Neural crest cell (in vitro differentiated cells): ENCODE results near the gene ACSS2. TPM values are rescaled to one million over a fixed set of nuclear protein-coding genes. Genes with fewer than 3 reads are reported as not detected.

Experiments used
- DNase-seq: peaks from one replicate; pipeline ENCODE4 v3.0.0; 2021; ENCODE audit warnings: low read depth, mixed read lengths, low spot score
- H3K27ac Mint-ChIP-seq: one replicate; pipeline ENCODE4 v1.8.0; 2021; ENCODE audit warnings: mild to moderate bottlenecking, mixed read lengths; ENCODE audit not compliant: unreplicated experiment
- H3K27me3 Mint-ChIP-seq: 2 replicates; pipeline ENCODE4 v1.8.0; 2021; ENCODE audit warnings: low read depth, mild to moderate bottlenecking, mixed read lengths
- H3K36me3 Mint-ChIP-seq: 2 replicates; pipeline ENCODE4 v1.8.0; 2021; ENCODE audit warnings: low read depth, mild to moderate bottlenecking, mixed read lengths
- H3K4me1 Mint-ChIP-seq: 2 replicates; pipeline ENCODE4 v1.8.0; 2021; ENCODE audit warnings: mixed read lengths
- H3K4me3 Mint-ChIP-seq: one replicate; pipeline ENCODE4 v1.8.0; 2021; ENCODE audit warnings: mild to moderate bottlenecking, mixed read lengths
- H3K9me3 Mint-ChIP-seq: 2 replicates; pipeline ENCODE4 v1.8.0; 2021; ENCODE audit warnings: mixed read lengths
- total RNA-seq: library from RNA; stranded (reverse); gene quantifications from 2 replicates; pipeline ENCODE4 v1.2.1, GENCODE V29; 2021
- TF ChIP-seq, protein P1 (sequence below): fragments of 200-600 bp; sonication (generic); conservative IDR thresholded peaks from 2 replicates; pipeline ENCODE4 v1.5.0; 2021; ENCODE audit warnings: antibody characterized with exemption, mild to moderate bottlenecking

ACSS2 gene
- total RNA-seq, 1 donor from 2014 or later, result 90.9 TPM

DNA sequence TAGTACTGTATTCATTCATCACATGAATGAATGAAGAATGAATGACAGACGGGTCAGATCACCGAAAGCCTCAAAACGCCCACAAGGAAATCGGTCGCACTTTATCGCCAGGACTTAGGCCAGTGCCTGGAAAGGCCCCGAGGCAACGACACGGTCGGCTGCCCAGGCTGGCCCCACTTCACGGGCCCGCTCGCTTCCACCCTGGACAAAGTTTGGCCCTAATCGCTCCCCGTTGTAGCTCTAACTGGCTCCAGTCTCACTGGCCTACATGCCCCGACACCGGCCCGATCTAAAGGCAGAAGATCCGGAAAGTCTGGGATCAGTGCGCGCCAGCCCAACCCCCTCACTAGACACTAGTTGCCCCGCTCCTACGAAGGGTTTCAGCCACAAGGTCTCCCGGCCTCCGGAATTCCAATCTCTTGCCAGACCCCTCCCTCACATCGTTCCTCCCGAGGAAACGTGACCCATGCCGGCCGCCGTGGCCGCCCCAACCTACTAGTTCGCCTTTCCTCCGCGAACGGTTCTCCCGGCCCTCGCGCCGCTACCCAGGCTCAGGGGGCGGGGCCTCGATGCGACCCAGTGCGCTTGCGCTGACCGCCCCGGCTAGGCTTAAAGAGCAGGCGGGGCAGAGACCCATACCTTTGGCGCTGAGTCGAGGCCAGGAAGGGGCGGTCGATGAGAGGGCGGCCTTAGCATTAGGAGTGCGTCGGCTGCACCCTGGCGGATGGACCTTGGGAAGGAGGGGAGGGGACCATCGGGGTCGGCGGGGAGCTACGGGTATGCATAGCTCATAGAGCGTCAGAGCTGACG is 79.0 kb downstream of the ACSS2 start, which contains the start of the genes GSS and MYH7B:
GSS (minus strand) TSS at position 576 of the 810 bp plus-strand sequence. CDS start 3,954 bp downstream, outside the sequence.
MYH7B (plus strand) TSS at position 638 of the 810 bp plus-strand sequence. CDS start 22,138 bp downstream, outside the sequence.
- Mint-ChIP-seq H3K27ac (peak within 1 kb of the TSS; percentile 98), H3K27me3 (no peaks in the 10 kb centered on the region), H3K4me3 (peak within 1 kb of the TSS; percentile 96), H3K9me3 (no peaks in the 10 kb centered on the region), H3K4me1 (peaks cover 34% of the 10 kb centered on the region), H3K36me3 (no peaks in the 10 kb centered on the region)
- peak; percentile 100 for DNase-seq
- TF ChIP-seq, protein P1, sequence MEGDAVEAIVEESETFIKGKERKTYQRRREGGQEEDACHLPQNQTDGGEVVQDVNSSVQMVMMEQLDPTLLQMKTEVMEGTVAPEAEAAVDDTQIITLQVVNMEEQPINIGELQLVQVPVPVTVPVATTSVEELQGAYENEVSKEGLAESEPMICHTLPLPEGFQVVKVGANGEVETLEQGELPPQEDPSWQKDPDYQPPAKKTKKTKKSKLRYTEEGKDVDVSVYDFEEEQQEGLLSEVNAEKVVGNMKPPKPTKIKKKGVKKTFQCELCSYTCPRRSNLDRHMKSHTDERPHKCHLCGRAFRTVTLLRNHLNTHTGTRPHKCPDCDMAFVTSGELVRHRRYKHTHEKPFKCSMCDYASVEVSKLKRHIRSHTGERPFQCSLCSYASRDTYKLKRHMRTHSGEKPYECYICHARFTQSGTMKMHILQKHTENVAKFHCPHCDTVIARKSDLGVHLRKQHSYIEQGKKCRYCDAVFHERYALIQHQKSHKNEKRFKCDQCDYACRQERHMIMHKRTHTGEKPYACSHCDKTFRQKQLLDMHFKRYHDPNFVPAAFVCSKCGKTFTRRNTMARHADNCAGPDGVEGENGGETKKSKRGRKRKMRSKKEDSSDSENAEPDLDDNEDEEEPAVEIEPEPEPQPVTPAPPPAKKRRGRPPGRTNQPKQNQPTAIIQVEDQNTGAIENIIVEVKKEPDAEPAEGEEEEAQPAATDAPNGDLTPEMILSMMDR, result peak; percentile 56

GRCh38 chr20:34956041-34956458 is 79.6 kb downstream of the ACSS2 start:
- peak overlapping the region; percentile 96 for H3K4me3 Mint-ChIP-seq
- TF ChIP-seq, protein P1, result peak; percentile 33
- no peaks in the 10 kb centered on the region for H3K9me3 Mint-ChIP-seq

GRCh38 chr20:34956751-34957472 is 80.5 kb downstream of the ACSS2 start:
- Mint-ChIP-seq H3K27ac (no peak overlapping the region), H3K4me3 (peak overlapping the region; percentile 96), H3K36me3 (no peaks in the 10 kb centered on the region)

More at GRCh38 chr20:34956041-34956458, 79.6 kb downstream of the ACSS2 start:
- H3K4me1 Mint-ChIP-seq, result peaks cover 38% of the 10 kb centered on the region
- no peak for DNase-seq
- H3K27me3 Mint-ChIP-seq, result no peaks in the 10 kb centered on the region
- H3K27ac Mint-ChIP-seq, result peak overlapping the region; percentile 98
- no peaks in the 10 kb centered on the region for H3K36me3 Mint-ChIP-seq

DNA sequence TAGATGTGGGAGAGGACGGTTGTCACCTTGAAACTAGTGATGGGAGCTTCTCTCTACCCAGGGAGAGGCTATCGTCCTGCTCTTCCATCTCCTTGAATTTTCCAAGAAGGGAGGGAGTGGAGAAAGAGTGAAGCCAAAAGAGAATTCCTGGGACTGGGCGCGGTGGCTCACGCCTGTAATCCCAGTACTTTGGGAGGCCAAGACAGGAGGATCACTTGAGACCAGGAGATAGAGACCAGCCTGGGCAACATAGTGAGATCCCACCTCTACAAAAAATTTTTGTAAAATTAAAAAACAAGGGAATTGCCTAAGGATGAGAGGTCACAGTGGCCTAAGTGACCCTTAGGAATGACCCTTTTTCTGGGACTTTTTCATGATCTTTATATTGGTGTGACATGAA is 88.1 kb downstream of the ACSS2 start:
- Mint-ChIP-seq H3K4me1 (peaks cover 8% of the 10 kb centered on the region), H3K36me3 (no peaks in the 10 kb centered on the region), H3K9me3 (no peaks in the 10 kb centered on the region), H3K27me3 (no peaks in the 10 kb centered on the region), H3K27ac (no peak overlapping the region), H3K4me3 (no peak overlapping the region)
- TF ChIP-seq, protein P1, result no peak
- no peak for DNase-seq

More at GRCh38 chr20:34956751-34957472, 80.5 kb downstream of the ACSS2 start:
- H3K9me3 Mint-ChIP-seq, result no peaks in the 10 kb centered on the region
- H3K4me1 Mint-ChIP-seq, result peaks cover 33% of the 10 kb centered on the region
- H3K27me3 Mint-ChIP-seq, result no peaks in the 10 kb centered on the region
- TF ChIP-seq, protein P1, result no peak
- no peak for DNase-seq

- Mint-ChIP-seq H3K27ac (no peak overlapping the region), H3K4me3 (no peak overlapping the region)
Observed at GRCh38 chr20:34965051-34965450, 88.6 kb downstream of the ACSS2 start.

More at GRCh38 chr20:34965051-34965450, 88.6 kb downstream of the ACSS2 start:
- TF ChIP-seq, protein P1, result no peak
- Mint-ChIP-seq H3K27me3 (no peaks in the 10 kb centered on the region), H3K4me1 (peaks cover 8% of the 10 kb centered on the region), H3K9me3 (no peaks in the 10 kb centered on the region), H3K36me3 (no peaks in the 10 kb centered on the region)
- DNase-seq, result no peak
